ENCODE measurements around the gene SMTNL2. TPM values are rescaled to one million over a fixed set of nuclear protein-coding genes. Genes with fewer than 3 reads are reported as not detected.
"Not testable (repeated sequence)": the region's sequence is repeated elsewhere in the genome, so short reads cannot be mapped to it uniquely, and the experiment has no call there.

The SMTNL2 gene
- total RNA-seq, 1 donor from 2014 or later, result 0.56 TPM

DNA sequence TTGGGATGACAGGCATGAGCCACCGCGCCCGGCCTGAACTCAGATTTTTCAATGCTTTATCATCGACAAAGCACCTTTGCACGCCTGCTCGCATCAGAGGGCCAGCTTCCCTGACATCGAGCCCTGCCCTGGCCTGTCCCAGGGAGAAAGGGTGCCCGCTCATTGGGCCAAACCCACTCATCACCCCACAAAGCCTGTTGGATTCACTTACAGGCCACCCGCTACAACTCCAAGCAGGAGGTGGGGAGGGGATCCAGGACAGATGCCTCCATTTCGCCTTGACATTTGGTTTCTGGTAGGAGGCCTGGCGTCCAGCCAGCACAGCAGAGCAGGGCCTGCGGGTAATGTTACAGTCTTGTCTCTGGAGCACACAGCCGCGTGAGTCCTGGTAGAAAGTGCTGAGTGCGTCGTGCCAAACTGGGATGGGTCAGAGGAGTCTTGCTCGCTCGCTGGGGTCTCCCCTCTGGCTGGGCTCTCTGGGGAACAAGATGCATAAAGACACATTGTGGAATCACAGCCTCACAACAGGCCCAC, 19.8 kb downstream of the SMTNL2 start:
- peak; percentile 32 for ATAC-seq

DNA sequence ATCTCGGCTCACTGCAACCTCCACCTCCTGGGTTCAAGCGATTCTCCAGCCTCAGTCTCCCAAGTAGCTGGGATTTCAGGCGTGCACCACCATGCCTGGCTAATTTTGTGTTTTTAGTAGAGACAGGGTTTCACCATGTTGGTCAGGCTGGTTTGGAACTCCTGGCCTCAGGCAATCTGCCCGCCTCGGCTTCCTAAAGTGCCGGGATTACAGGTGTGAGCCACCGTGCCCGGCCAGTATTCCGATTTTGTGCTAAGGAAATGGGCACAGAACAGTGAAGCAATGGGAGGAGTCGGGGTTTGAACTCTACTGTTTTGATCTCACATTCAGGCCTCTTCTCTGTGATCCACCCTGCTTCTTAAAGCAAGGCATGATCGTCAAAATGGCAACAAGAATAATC, 20.4 kb downstream of the SMTNL2 start:
- not testable (repeated sequence) for ATAC-seq

DNA sequence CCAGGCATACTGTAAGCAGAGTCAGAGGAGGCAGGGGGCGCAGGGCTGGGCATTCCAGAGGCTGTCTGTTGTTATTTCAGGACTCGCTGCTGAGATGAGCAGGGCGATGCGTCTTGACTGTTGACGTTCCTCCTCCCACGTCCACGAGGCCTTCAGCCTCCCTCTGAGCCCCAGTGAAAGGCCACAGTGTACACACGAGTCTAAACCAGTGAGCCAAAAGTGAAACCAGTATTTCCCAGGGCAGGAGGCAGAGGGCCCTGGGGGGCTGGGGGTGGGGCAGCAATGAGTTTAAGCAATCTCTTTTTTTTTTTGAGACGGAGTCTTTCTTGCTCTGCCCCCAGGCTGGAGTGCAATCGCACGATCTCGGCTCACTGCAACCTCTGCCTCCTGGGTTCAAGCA, 21.5 kb downstream of the SMTNL2 start:
- no peak for ATAC-seq

DNA sequence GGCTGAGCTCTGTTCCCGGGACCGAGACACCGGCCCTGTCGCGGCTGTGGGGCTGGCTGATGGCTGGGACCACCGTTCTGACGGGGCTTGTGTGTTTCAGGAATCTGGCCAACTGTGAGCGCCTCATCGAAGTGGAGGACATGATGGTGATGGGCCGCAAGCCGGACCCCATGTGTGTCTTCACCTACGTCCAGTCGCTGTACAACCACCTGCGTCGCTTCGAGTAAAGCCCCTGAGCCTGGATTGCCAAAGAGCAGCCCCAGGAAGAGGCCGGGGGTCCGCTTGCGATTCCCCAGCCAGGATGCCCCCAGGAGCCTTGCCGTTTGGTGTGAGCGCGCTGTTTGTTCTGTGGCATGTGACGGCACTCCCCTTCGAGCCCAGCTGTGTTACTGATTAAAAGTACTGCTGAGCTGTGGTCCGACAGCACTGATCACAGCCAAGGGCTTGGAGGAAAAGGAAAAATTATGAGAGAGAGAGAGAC, 23.0 kb downstream of the SMTNL2 start:
- ATAC-seq, result no peak

DNA sequence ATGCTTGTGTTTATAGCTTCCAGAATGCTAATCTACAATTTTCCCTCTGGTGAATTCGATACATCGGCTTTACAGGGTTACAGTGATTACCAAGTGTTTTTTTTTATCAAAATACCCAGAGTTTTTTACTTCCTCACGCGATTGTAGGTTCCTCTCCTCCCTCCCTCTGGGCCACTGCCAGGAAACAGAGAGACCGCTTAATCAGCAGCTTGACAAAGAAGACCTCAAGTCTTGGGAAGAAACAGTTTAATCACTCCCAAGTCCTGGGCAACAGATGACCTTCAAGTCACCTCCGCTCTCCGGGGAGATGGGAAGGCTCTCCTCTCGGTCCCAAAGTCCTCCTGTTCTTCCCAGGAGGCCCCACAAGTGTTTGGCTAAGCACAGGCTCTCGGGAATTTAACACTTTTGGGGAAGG, 23.5 kb downstream of the SMTNL2 start:
- no peak for ATAC-seq

DNA sequence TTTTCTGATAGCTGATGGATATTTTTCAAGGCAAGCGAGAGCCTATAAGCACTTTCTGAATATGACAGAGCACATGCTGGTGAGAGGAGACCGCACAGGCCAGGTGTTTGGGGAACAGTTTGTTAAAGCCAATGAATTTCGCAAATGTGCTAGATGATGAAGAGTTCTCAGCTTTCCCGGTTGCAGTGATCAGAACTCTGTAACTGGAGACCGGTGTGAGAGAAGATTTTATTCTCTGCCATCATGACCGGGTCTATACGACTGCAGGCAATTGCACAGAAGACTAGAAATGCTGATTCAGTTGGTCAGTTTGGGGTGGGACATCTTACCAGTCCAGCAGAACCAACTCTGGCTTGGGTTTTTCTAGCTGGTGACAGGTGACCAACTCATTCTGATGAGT, 25.4 kb downstream of the SMTNL2 start:
- ATAC-seq, result no peak

DNA sequence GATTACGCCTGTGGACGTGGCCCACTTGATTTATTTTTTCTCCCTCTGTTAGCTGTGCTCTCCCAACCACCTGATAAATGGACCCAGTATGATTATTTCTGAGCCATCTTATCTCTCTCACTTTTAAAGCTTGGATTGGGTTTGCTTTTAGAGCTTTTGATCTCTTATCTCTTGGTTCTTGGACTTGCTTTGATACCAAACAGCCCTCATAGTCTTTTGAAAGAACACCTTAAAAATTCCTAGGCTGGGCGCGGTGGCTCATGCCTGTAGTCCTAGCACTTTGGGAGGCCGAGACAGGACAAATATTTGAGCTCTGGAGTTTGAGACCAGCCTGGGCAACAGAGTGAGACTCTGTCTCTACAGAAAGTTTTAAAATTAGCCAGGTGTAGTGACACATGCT, 25.8 kb downstream of the SMTNL2 start:
- ATAC-seq, result no peak

DNA sequence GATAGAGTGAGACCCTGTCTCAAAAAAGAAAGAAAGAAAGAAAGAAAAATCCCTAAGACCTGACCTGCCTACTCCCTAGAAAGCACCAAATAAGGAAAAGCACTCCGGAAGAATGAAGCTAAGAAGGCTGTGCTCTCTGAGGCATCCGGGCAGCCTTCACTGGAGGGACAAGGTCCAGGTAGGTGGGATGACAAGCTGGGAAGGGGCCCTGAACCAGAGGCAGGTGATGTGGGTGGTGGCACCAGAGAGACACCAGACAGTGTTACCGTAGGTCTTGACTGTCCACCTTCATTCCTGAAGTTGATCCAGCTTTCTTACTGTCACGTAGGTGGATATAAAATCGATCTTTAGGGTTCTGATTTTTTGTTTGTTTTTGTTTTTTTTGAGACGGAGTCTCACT, 26.3 kb downstream of the SMTNL2 start:
- ATAC-seq, result no peak

DNA sequence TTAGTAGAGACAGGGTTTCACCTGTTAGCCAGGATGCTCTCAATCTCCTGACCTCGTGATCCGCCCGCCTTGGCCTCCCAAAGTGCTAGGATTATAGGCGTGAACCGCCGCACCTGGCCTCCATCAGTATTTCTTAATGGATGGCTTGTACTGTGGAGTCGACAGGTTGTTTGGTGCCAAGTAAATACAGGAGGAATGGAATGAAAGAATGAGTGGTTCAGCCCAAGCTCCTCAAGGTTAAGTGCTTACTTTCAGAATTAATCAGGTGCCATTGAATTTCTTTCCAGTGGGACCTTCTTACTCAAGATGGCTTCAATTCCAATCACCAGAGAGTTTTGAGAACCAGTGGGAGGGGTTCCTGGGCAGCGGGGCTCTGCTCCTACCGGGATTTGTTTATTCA, 32.1 kb downstream of the SMTNL2 start:
- no peak for ATAC-seq

DNA sequence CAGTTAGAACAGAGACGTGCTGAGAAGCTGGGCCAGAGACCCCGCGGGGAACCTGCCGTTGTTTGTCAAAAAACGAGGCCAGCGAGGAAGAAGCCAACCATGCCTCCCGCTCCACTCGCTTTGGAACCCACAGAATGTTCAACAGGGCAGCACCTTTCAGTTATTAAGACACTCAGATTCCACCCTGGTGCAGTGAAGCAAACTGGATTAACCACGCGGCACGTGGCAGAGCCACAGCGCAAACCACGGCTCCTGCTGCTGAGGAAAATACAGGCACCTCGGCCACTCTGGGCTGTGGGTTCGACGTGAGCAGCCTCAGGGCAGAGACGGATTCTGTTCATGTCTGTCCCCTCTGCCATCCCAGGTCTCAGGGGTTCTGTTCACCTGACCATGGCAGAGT, 32.8 kb downstream of the SMTNL2 start:
- no peak for ATAC-seq

DNA sequence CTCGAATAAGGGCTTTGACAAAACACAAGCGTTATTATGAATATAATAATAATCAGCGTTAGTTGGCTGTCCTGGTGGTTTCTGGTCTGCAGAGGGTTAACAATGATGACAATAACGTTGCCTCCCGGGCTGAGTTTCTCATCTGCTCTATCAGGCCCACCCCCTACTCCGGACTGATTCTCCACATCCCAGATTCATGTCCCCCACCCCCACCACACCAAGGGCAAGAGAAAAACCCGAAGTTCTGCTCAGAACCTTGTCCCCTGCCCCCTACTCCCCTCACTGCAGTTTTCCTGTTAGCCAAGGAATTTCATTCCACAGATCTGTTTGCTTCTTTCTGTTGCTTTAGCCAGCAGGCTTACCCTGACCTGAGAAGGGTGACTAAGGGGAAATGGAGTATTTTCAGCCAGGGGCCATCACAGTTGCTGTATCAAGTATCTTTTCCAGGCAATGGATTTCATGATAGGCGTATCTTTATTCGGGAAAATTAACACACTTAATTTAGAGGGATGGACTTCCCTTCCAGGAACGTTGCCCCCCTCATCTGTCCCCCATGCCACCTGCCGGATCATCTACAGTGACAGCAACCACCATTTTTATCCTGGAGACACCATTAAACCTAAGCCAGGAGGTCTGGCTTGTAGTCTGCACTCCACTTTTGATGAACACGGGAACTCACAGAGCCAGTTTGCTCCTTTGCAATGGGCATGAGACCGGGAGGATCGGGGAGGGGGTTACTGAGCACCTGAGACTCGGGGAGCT, 33.4 kb downstream of the SMTNL2 start:
- ATAC-seq, result no peak

DNA sequence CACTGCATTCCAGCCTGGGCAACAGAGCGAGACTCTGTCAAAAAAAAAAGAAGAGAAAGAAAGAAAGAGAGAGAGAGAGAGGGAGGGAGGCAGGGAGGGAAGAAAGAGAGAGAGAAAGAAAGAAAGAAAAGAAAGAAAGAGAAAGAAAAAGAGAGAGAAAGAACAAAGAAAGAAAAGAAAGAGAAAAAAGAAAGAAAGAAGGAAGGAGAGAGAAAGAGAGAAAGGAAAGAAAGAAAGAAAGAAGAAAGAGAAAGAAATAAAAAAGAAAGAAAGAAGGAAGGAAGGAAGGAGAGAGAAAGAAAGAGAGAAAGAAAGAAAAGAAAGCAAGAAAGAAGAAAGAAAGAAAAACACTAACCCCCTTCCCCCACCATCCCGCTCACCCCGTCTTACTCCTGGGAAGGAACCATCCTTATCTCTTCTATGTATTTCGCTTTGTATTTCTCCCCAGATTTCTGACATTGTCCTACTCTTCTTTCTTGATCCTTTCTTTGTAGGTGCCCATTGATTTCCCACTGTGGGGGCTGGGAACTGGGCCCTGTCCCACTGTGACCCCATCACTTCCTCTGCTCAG, 36.3 kb downstream of the SMTNL2 start:
- ATAC-seq, result no peak

DNA sequence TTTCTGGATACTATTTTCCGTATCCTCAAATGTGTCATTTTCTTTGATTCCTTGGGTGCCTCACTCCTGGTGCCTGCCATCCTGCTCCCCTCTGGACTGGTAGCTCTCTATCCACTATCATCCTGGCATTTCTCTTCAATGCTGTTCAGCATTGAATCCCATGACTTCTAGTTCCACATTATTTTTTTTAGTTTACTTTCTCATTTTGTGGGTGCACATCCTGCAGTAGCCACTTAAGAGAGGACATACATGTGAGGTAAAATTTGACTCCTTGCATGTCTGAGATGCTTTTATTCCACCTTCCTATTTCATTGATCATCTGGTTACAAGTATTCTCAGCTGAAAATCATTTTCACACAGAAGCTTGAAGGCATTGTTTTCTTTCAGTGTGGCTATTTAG, 38.0 kb downstream of the SMTNL2 start:
- no peak for ATAC-seq

DNA sequence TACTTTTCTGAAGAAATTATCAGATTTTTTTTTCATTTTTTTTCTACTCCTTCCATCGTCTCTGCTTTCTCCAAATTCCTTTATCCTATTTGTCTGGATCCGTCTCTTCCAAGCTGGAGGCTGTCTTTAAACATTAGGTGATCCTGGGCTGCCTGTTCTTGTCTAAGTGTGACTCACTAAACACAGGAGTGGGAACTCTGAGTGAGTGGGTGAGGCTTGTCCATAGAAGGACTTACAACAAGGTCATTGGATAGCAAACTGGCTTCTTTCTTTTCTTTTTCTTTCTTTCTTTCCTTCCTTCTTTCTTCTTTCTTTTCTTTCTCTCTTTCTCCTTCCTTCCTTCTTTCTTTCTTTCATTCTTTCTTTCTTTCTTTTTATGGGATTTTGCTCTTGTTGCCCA, 38.9 kb downstream of the SMTNL2 start:
- ATAC-seq, result peak; percentile 78

DNA sequence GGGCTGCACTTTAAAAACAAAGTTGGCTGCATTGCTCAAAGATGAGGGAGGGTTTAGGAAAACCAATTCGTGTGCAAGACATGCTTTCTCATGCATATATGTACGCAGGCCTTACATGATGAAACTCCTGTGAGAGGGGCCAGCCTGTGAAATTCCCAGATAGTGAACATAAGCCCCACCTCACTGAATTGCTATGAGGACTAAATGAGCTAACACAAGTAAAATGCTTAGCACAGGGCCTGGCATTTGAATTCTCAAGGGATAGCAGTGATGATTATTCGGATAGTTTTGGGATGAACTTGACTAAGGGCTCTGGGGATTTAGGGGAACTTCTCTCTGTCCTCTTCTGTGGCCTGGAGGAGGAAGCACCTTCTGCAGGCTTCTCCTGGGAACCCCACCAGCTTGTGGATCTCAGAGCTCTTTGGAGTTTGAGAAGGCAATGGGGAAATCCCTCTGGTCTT, 40.2 kb downstream of the SMTNL2 start:
- ATAC-seq, result not testable (repeated sequence)

DNA sequence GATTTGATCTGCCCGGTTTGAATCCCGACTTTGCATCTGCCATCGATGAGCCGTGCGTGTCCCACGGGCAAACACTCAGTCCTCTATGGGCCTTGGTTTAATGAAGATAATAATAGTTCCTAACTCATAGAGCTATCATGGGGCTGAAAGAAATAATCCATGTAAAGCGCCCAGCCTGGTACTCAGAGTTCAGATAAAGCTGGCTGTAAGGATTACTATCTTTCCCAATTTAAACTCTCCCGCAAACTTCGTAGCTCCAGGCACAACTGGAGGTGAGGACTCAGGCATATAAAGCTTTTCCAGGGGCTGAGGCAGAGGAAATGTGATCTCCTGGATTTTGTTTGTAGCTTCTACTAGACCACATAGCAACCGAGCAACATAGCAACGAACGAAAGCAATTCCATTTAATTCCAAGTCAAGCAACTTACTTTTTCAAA, 40.9 kb downstream of the SMTNL2 start:
- no peak for ATAC-seq

DNA sequence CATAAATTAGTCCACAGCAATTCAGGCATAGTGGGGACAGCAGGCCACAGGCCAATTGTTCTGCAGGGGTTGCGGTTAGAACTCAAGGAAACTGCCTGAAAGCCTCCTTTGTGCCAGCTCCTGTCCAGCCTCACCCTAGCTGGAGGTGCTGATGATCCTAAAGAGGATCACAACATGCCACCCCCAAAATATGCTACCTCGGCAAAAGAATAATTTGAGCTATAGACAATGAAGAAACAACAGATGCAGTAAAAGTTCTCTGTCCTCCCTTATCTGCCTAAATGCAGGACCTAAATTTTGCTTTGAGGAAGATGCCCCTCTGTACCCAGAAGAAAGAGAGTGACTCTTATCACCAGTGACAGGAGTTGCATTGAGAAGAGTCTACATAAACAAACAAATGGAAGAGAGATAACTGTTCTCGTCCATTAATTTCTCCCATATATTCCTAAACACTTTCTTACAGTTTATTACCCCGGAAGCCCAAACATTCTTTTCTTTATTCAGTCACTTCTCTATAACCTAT, 42.5 kb downstream of the SMTNL2 start:
- no peak for ATAC-seq

DNA sequence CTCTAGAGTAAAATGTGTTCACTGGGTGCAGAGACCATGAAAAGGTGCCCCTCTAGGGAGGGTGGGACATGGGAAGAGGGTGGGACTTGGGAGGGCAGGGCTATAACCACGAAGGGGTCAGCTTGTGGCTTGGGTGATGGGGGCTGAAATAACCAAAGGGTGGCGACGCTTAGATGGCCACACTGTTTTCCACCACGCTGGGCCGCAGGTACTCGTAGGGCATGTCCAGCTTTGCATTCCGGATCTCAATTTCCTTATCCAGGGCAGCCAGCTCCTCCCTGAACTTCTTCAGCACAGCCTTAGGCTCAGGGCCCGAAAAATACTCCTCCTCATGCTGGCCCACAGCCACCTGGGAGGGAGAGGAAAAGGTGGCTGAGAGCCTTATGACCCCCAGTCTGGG, 47.1 kb downstream of the SMTNL2 start:
- no peak for ATAC-seq

DNA sequence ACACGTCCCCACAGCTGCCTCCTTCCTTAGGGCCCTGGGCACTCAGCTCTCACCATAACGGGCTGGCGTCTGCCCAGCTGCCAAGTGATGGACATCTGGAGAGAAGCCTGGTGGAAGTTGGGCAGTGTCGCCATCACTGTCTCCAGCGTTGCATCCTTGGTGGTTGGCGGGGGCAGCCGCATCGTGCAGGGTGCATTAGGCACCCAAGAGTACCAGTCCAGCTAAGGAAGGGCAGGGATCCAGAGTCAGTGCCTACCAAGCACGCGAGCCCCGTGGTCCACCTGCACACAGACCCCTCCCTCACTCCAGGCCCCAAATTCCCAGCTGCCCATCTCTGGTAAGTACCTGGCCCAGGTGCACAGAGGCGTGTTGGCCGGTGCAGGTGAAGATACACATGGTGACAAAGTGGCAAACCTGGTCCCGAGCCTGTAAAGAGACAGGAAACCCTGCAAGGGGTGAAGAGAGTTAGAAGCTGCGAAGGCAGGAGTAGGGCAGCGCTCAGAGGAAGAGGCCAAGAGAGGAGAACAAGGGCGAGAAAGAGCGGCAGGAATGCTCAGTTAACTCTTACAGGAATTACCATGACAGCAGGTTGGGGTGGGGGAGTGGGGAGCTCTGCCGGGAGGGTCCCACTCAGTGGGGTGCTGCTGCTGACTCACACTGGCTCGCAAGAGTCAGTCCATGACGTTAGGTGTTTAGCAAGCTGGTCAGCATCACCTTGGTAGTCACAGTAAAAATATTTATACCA, 47.7 kb downstream of the SMTNL2 start:
- no peak for ATAC-seq

DNA sequence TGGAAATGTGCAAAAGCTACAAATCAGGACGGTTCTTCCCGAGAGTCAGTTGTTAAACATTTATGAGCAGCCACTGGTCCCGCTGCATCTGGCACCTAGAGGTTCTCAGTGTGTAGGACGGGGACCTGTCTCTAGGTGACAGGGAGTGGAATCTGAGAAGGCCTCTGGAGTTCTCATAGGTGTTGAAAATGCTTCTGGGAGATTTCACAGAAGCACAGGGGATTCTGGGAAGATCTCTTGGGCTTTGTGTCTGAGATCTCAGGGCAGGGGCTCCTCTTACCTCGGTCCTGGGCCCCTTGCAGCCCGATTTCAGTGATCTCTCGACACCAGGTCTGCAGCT, 48.2 kb downstream of the SMTNL2 start:
- no peak for ATAC-seq

DNA sequence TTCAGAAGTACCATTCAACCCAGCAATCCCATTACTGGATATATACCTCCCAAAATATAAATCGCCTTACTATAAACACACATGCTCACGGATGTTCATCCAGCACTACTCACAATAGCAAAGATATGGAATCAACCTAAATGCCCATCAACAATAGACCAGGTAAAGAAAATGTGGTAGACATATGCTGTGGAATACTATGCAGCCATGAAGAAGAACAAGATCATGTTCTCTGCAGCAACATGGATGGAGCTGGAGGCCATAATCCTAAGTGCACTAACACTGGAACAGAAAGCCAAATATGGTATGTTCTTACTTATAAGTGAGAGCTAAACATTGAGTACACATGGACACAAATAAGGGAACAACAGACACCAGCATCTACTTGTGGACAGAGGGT, 49.3 kb downstream of the SMTNL2 start:
- no peak for ATAC-seq

DNA sequence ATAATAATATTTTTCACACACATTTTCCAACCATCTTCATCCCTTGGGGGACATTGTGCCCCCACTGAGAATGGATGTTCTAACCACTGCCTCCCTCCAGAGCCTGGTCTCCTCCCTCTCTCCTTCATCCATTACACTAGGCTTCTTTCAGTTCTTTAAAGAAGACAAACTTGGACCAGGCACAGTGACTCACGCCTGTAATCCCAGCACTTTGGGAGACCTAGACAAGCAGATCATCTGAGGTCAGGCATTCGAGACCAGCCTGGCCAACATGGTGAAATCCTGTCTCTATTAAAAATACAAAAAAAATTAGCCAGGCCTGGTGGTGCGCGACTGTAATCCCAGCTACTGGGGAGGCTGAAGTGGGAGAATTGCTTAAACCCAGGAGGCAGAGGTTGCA, 50.6 kb downstream of the SMTNL2 start:
- ATAC-seq, result no peak

DNA sequence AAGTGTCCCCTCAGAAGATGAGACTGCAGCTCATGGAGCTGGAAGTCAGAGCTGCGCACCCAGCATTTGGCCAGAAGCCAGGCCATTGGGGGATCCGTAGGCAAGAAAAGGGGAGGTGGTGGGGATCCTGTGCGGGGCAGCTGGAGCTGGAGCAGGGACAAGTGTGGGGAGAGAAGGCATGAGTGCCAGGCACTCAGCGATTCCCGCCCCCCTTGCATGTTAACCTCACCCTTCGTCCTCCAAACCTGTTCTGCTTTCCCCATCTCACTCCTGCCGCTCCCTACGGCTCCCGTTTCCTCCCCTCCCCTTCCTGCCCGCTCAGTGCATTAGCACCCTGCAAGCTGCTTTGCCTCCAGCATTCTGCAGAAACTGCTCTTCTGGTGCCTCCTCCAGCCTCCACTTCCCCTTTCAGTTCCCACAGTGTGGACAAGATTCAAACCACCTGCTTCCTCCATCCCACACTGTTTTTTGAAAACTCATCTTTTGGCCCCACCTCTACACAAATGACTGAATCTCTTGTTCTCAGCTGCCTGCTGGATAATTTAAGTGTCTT, 51.6 kb downstream of the SMTNL2 start:
- no peak for ATAC-seq

All from esophagus mucosa (tissue), 1 donor.